ENCODE results near the gene NDUFS3. TPM values are rescaled to one million over a fixed set of nuclear protein-coding genes. Genes with fewer than 3 reads are reported as not detected.

The NDUFS3 gene
- total and polyA plus RNA-seq, 2 of the 13 experiments (the other 11 are each of a cell fraction or from before 2014, with no cell fraction given) = 151 to 184 TPM

DNA sequence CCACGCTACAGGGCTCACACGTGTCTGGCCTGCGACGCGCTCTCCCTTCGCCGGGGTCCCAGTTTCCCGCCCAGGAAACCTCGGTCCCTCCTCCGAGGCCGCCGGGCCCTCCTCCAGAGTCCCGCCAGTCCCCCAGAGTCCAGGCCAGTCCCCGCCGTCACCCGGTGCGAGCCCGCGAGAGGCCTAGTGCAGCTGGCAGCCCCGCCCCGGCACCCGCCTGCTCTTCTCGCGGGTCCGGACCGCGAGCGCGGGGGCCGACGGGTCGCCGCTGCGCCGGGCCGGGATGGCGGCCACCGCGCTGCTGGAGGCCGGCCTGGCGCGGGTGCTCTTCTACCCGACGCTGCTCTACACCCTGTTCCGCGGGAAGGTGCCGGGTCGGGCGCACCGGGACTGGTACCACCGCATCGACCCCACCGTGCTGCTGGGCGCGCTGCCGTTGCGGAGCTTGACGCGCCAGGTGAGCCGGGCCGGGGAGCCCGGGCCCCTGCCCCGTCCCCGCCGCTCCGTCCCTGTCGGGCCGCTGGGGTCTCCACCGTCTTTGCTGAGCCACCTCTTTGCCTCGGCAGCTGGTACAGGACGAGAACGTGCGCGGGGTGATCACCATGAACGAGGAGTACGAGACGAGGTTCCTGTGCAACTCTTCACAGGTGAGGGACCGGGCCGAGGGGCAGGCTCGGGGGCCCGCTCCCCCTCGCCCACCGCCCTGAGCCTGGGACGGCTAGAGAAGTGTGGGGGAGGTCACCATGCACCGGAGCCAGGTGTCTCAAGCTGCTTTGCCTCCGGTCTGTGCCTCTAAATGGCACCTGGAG, 13.3 kb upstream of the NDUFS3 start, which contains the start of gene PTPMT1 (continued):
- TF ChIP-seq, protein P1, sequence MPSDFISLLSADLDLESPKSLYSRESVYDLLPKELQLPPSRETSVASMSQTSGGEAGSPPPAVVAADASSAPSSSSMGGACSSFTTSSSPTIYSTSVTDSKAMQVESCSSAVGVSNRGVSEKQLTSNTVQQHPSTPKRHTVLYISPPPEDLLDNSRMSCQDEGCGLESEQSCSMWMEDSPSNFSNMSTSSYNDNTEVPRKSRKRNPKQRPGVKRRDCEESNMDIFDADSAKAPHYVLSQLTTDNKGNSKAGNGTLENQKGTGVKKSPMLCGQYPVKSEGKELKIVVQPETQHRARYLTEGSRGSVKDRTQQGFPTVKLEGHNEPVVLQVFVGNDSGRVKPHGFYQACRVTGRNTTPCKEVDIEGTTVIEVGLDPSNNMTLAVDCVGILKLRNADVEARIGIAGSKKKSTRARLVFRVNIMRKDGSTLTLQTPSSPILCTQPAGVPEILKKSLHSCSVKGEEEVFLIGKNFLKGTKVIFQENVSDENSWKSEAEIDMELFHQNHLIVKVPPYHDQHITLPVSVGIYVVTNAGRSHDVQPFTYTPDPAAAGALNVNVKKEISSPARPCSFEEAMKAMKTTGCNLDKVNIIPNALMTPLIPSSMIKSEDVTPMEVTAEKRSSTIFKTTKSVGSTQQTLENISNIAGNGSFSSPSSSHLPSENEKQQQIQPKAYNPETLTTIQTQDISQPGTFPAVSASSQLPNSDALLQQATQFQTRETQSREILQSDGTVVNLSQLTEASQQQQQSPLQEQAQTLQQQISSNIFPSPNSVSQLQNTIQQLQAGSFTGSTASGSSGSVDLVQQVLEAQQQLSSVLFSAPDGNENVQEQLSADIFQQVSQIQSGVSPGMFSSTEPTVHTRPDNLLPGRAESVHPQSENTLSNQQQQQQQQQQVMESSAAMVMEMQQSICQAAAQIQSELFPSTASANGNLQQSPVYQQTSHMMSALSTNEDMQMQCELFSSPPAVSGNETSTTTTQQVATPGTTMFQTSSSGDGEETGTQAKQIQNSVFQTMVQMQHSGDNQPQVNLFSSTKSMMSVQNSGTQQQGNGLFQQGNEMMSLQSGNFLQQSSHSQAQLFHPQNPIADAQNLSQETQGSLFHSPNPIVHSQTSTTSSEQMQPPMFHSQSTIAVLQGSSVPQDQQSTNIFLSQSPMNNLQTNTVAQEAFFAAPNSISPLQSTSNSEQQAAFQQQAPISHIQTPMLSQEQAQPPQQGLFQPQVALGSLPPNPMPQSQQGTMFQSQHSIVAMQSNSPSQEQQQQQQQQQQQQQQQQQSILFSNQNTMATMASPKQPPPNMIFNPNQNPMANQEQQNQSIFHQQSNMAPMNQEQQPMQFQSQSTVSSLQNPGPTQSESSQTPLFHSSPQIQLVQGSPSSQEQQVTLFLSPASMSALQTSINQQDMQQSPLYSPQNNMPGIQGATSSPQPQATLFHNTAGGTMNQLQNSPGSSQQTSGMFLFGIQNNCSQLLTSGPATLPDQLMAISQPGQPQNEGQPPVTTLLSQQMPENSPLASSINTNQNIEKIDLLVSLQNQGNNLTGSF (CRISPR knock-in tag; IDR thresholded peaks at IDR 0.05) = peak; percentile 55; the same call in 1 of the 2 replicates
- TF ChIP-seq ZNF354B (CRISPR knock-in tag; IDR thresholded peaks at IDR 0.05) = no peak
- TF ChIP-seq, protein P2, sequence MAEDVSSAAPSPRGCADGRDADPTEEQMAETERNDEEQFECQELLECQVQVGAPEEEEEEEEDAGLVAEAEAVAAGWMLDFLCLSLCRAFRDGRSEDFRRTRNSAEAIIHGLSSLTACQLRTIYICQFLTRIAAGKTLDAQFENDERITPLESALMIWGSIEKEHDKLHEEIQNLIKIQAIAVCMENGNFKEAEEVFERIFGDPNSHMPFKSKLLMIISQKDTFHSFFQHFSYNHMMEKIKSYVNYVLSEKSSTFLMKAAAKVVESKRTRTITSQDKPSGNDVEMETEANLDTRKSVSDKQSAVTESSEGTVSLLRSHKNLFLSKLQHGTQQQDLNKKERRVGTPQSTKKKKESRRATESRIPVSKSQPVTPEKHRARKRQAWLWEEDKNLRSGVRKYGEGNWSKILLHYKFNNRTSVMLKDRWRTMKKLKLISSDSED (CRISPR knock-in tag; IDR thresholded peaks at IDR 0.05) = no peak
- no peak; the same call in 1 of the 2 replicates for TF ChIP-seq ZNF614 (CRISPR knock-in tag; IDR thresholded peaks at IDR 0.05; ENCODE audit: borderline replicate concordance)
- TF ChIP-seq, protein P3, sequence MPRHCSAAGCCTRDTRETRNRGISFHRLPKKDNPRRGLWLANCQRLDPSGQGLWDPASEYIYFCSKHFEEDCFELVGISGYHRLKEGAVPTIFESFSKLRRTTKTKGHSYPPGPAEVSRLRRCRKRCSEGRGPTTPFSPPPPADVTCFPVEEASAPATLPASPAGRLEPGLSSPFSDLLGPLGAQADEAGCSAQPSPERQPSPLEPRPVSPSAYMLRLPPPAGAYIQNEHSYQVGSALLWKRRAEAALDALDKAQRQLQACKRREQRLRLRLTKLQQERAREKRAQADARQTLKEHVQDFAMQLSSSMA (CRISPR knock-in tag; IDR thresholded peaks at IDR 0.05) = no peak
- peak; percentile 88 for TF ChIP-seq SMAD9 (CRISPR knock-in tag; IDR thresholded peaks at IDR 0.05)
- TF ChIP-seq MAF1 (CRISPR knock-in tag; IDR thresholded peaks at IDR 0.05; ENCODE audit: borderline replicate concordance) = 0 out of 2 replicates have a peak, but pooled peaks have one; percentile 65
- TF ChIP-seq, protein P4, sequence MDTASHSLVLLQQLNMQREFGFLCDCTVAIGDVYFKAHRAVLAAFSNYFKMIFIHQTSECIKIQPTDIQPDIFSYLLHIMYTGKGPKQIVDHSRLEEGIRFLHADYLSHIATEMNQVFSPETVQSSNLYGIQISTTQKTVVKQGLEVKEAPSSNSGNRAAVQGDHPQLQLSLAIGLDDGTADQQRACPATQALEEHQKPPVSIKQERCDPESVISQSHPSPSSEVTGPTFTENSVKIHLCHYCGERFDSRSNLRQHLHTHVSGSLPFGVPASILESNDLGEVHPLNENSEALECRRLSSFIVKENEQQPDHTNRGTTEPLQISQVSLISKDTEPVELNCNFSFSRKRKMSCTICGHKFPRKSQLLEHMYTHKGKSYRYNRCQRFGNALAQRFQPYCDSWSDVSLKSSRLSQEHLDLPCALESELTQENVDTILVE (CRISPR knock-in tag; IDR thresholded peaks at IDR 0.05) = peak; percentile 45; the same call in 1 of the 2 replicates
- TF ChIP-seq, protein P5, sequence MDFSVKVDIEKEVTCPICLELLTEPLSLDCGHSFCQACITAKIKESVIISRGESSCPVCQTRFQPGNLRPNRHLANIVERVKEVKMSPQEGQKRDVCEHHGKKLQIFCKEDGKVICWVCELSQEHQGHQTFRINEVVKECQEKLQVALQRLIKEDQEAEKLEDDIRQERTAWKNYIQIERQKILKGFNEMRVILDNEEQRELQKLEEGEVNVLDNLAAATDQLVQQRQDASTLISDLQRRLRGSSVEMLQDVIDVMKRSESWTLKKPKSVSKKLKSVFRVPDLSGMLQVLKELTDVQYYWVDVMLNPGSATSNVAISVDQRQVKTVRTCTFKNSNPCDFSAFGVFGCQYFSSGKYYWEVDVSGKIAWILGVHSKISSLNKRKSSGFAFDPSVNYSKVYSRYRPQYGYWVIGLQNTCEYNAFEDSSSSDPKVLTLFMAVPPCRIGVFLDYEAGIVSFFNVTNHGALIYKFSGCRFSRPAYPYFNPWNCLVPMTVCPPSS (IDR thresholded peaks at IDR 0.05) = no peak
- no peak for TF ChIP-seq NR1H2 (CRISPR knock-in tag; IDR thresholded peaks at IDR 0.05; ENCODE audit: borderline replicate concordance, low read depth)
- no peak for TF ChIP-seq ZNF660 (CRISPR knock-in tag; IDR thresholded peaks at IDR 0.05; ENCODE audit: borderline replicate concordance, low read depth)
- peak; percentile 41 for TF ChIP-seq XRCC5 (optimal IDR thresholded peaks at IDR 0.05; ENCODE audit: low read length)
- no peak; the same call in 1 of the 2 replicates for TF ChIP-seq KMT2B (CRISPR knock-in tag; IDR thresholded peaks at IDR 0.05)
- TF ChIP-seq ZBTB7A (CRISPR knock-in tag; IDR thresholded peaks at IDR 0.05) = no peak
- TF ChIP-seq, protein P6, sequence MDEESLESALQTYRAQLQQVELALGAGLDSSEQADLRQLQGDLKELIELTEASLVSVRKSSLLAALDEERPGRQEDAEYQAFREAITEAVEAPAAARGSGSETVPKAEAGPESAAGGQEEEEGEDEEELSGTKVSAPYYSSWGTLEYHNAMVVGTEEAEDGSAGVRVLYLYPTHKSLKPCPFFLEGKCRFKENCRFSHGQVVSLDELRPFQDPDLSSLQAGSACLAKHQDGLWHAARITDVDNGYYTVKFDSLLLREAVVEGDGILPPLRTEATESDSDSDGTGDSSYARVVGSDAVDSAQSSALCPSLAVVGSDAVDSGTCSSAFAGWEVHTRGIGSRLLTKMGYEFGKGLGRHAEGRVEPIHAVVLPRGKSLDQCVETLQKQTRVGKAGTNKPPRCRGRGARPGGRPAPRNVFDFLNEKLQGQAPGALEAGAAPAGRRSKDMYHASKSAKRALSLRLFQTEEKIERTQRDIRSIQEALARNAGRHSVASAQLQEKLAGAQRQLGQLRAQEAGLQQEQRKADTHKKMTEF (CRISPR knock-in tag; IDR thresholded peaks at IDR 0.05) = peak; percentile 42; the same call in 1 of the 2 replicates
- TF ChIP-seq ZSCAN30 (CRISPR knock-in tag; IDR thresholded peaks at IDR 0.05) = no peak
- peak; percentile 90; the same call in 1 of the 2 replicates for TF ChIP-seq CCDC6 (CRISPR knock-in tag; IDR thresholded peaks at IDR 0.05)

Data from HepG2 (cell line).